HCT116 (cell line): ENCODE results near the gene COG6. TPM values are rescaled to one million over a fixed set of nuclear protein-coding genes. Genes with fewer than 3 reads are reported as not detected.

Experiments
- ATAC-seq: fragments of 200-7000 bp; cut with Tn5 transposase; 2 replicates; pipeline ENCODE4 v1.9.1; 2020; ENCODE audit warnings: mild to moderate bottlenecking, moderate library complexity
- BruUV-seq: library from RNA; stranded (reverse); fragments of 400-500 nt; replicated peaks from 2 replicates; lab custom pipeline; 2021; lab: Mats Ljungman, UMichigan
- CTCF ChIA-PET: fragments of 300-600 bp; sonication (Branson Sonifier 250); formaldehyde crosslinking; loops from one replicate; lab custom pipeline; 2021; ENCODE audit warnings: antibody characterized with exemption; lab: Charles Lee
- POLR2A ChIA-PET: fragments of 300-600, 350-600 bp; sonication (Branson Sonifier 250); formaldehyde crosslinking; loops from one replicate; lab custom pipeline; 2021; ENCODE audit warnings: antibody characterized with exemption; lab: Charles Lee
- RAD21 ChIA-PET, 2 experiments: fragments of 300-600 bp; sonication (Branson Sonifier 250); formaldehyde crosslinking; loops; one replicate each; lab custom pipeline; 2023; ENCODE audit warnings: low total read pairs in 2 of 2; ENCODE audit not compliant: uncharacterized antibody in 2 of 2, unreplicated experiment in 2 of 2, low non-redundant PET in 1 of 2; lab: Charles Lee
- DNase-seq: peaks from one replicate; pipeline ENCODE4 v3.0.0-alpha.2; 2010; ENCODE audit warnings: low read depth, low spot score
- H2AFZ ChIP-seq: fragments of 200-600 bp; shearing (Covaris generic), sonication (generic); 2 replicates; pipeline ENCODE4 v1.6.1; 2017; ENCODE audit warnings: low read depth, mixed run types, mixed read lengths, antibody characterized with exemption, low read length; ENCODE audit not compliant: poor library complexity, severe bottlenecking
- H3K27ac ChIP-seq: 2 replicates; pipeline ENCODE4 v1.5.1; 2012; ENCODE audit warnings: low read depth, low read length
- H3K27me3 ChIP-seq: fragments of 200-600 bp; sonication (generic); 2 replicates; pipeline ENCODE4 v1.6.1; 2016; ENCODE audit warnings: mixed run types, low read length, mixed read lengths; ENCODE audit not compliant: insufficient read depth
- H3K36me3 ChIP-seq, 2 experiments: fragments of 200-500 bp in 1 of 2; fragments of 200-600 bp in 1 of 2; sonication (Bioruptor generic) in 1 of 2; sonication (generic) in 1 of 2; 2 replicates each; pipeline versions ENCODE4 v1.5.1 to v1.6.1; 2014 to 2016; ENCODE audit warnings: low read length in 2 of 2, inconsistent platforms in 1 of 2, mixed read lengths in 1 of 2, mixed run types in 1 of 2; ENCODE audit not compliant: insufficient read depth in 2 of 2, control insufficient read depth in 1 of 2
- H3K4me1 ChIP-seq, 2 experiments: fragments of 200-600 bp in 1 of 2; sonication (generic) in 1 of 2; 2 replicates each; pipeline versions ENCODE4 v1.5.1 to v1.6.1; 2012 to 2017; ENCODE audit warnings: low read length in 2 of 2, inconsistent platforms in 1 of 2, mild to moderate bottlenecking in 1 of 2, mixed read lengths in 1 of 2, mixed run types in 1 of 2, moderate library complexity in 1 of 2; ENCODE audit not compliant: insufficient read depth in 2 of 2, control insufficient read depth in 1 of 2
- H3K4me2 ChIP-seq: fragments of 200-600 bp; sonication (generic); 2 replicates; pipeline ENCODE4 v1.6.1; 2017; ENCODE audit warnings: mixed run types, low read length, mixed read lengths
- H3K4me3 ChIP-seq, 2 experiments: fragments of 200-600 bp in 1 of 2; sonication (generic) in 1 of 2; replicated peaks in 1 of 2; 2 replicates each; pipeline ENCODE4 v1.5.1; 2011 to 2016; ENCODE audit warnings: low read length in 2 of 2, control low read depth in 1 of 2, low read depth in 1 of 2, mild to moderate bottlenecking in 1 of 2, mixed read lengths in 1 of 2, mixed run types in 1 of 2
- H3K79me2 ChIP-seq: fragments of 200-600 bp; sonication (generic); 2 replicates; pipeline ENCODE4 v1.6.1; 2017; ENCODE audit warnings: mild to moderate bottlenecking, mixed run types, low read length, moderate library complexity, mixed read lengths; ENCODE audit not compliant: insufficient read depth
- H3K9ac ChIP-seq: fragments of 200-600 bp; sonication (generic); 2 replicates; pipeline ENCODE4 v1.6.1; 2016; ENCODE audit warnings: low read length, mixed read lengths
- H3K9me2 ChIP-seq: fragments of 200-600 bp; sonication (generic), shearing (Covaris generic); 2 replicates; pipeline ENCODE4 v1.6.1; 2017; ENCODE audit warnings: mixed run types, mild to moderate bottlenecking, moderate library complexity; ENCODE audit not compliant: insufficient read depth
- H3K9me3 ChIP-seq, 2 experiments: fragments of 200-500 bp in 1 of 2; fragments of 200-600 bp in 1 of 2; sonication (Bioruptor generic) in 1 of 2; sonication (generic) in 1 of 2; 2 replicates each; pipeline ENCODE4 v1.6.1; 2014 to 2017; ENCODE audit warnings: low read length in 2 of 2, mixed read lengths in 2 of 2, inconsistent platforms in 1 of 2, low read depth in 1 of 2, mild to moderate bottlenecking in 1 of 2, mixed run types in 1 of 2, moderate library complexity in 1 of 2; ENCODE audit not compliant: control insufficient read depth in 1 of 2, insufficient read depth in 1 of 2
- H4K20me1 ChIP-seq: fragments of 200-600 bp; sonication (generic), shearing (Covaris generic); 2 replicates; pipeline ENCODE4 v1.6.1; 2017; ENCODE audit warnings: mixed run types, mild to moderate bottlenecking, moderate library complexity; ENCODE audit not compliant: insufficient read depth
- CBX3 ChIP-seq: IDR thresholded peaks from 2 replicates; pipeline ENCODE4 v1.6.1; 2012; ENCODE audit warnings: low read depth
- CEBPB ChIP-seq: IDR thresholded peaks from 2 replicates; pipeline ENCODE4 v1.6.1; 2012; ENCODE audit warnings: low read depth
- ELF1 ChIP-seq: IDR thresholded peaks from 2 replicates; pipeline ENCODE4 v1.6.1; 2012; ENCODE audit warnings: low read depth, borderline replicate concordance
- JUND ChIP-seq: IDR thresholded peaks from 2 replicates; pipeline ENCODE4 v1.6.1; 2012
- MAX ChIP-seq: IDR thresholded peaks from 2 replicates; pipeline ENCODE4 v1.6.1; 2012
- POLR2A ChIP-seq: IDR thresholded peaks from 2 replicates; pipeline ENCODE4 v1.7.0; 2011; ENCODE audit warnings: borderline replicate concordance; ENCODE audit not compliant: insufficient read depth, insufficient read length; ENCODE audit errors: extremely low read depth
- RAD21 ChIP-seq: IDR thresholded peaks from 2 replicates; pipeline ENCODE4 v1.6.1; 2012; ENCODE audit warnings: low read depth, mild to moderate bottlenecking
- SP1 ChIP-seq: IDR thresholded peaks from 2 replicates; pipeline ENCODE4 v1.6.1; 2012; ENCODE audit warnings: low read depth
- ZBTB33 ChIP-seq: IDR thresholded peaks from 2 replicates; pipeline ENCODE4 v1.6.1; 2011; ENCODE audit warnings: mild to moderate bottlenecking, low read length, moderate library complexity; ENCODE audit not compliant: insufficient replicate concordance; ENCODE audit errors: extremely low read depth
- ZFX ChIP-seq: fragments of 450-650 bp; IDR thresholded peaks from 2 replicates; pipeline ENCODE4 v1.6.1; 2017
- intact Hi-C: fragments of 100-400 bp; cut with micrococcal nuclease; formaldehyde crosslinking; loops from 2 replicates; pipeline ENCODE4 v1.10.0; 2022
- total RNA-seq: library from RNA; stranded (reverse); gene quantifications from one replicate; pipeline ENCODE4 v1.2.1, GENCODE V29; 2021; ENCODE audit not compliant: unreplicated experiment

The COG6 gene
- total RNA-seq, 1 experiment from 2014 or later, result 33.6 TPM

- no peaks in the 10 kb centered on the region for H3K27me3 ChIP-seq
- ATAC-seq (no peak), DNase-seq (no peak)
- H2AFZ ChIP-seq, result no peak overlapping the region
- H3K36me3 ChIP-seq, result no peaks in the 10 kb centered on the region
- POLR2A ChIA-PET, result no interaction called here
- no peaks in the 10 kb centered on the region for H3K9me3 ChIP-seq
- no peak overlapping the region for H3K9ac ChIP-seq
- BruUV-seq, result no TSS peak
- intact Hi-C loops, result loop anchor here (5.0 kb wide), 1 partner anchor 913 kb away; no protein-coding TSS in a partner anchor
- H3K4me2 ChIP-seq, result no peak overlapping the region
- H3K4me3 ChIP-seq, result no peak overlapping the region
- no peak overlapping the region for H3K27ac ChIP-seq
- CTCF ChIA-PET, result no interaction called here
- H3K9me2 ChIP-seq, result no peaks in the 10 kb centered on the region
- no peaks in the 10 kb centered on the region for H4K20me1 ChIP-seq
- no peak for TF ChIP-seq MAX
- TF ChIP-seq JUND, result no peak
- TF ChIP-seq CBX3, result no peak
- no peak for TF ChIP-seq ZBTB33
- TF ChIP-seq SP1, result no peak
- no peak for TF ChIP-seq ZFX
- no peak for TF ChIP-seq RAD21
- no peak for TF ChIP-seq POLR2A
- no peak for TF ChIP-seq CEBPB
- TF ChIP-seq ELF1, result no peak
- H3K79me2 ChIP-seq, result no peaks in the 10 kb centered on the region
- RAD21 ChIA-PET, result no interaction called here
- H3K4me1 ChIP-seq, result no peaks in the 10 kb centered on the region
Measured at GRCh38 chr13:39768962-39769361, 113.5 kb downstream of the COG6 start.
